ENCODE results near the gene STRA6. TPM values are rescaled to one million over a fixed set of nuclear protein-coding genes. Genes with fewer than 3 reads are reported as not detected.

The STRA6 gene
- total and polyA plus RNA-seq, 2 of the 8 experiments (the other 6 are each of a cell fraction or from before 2014, with no cell fraction given), result 9.3 to 14.5 TPM

- no peak for TF ChIP-seq JUN (IDR thresholded peaks at IDR 0.05; ENCODE audit: low read depth, low read length)
- TF ChIP-seq GTF2F1 (IDR thresholded peaks at IDR 0.05; ENCODE audit: borderline replicate concordance, low read depth, low read length), result no peak
- TF ChIP-seq CTBP2 (IDR thresholded peaks at IDR 0.05; ENCODE audit: borderline replicate concordance, insufficient read depth, insufficient read length, low read length), result no peak
Observed at GRCh38 chr15:74188216-74188615, 14.4 kb downstream of the STRA6 start (continued).

All from H1 (cell line).